ENCODE results near the gene BAIAP3. TPM values are rescaled to one million over a fixed set of nuclear protein-coding genes. Genes with fewer than 3 reads are reported as not detected.

The BAIAP3 gene
- total RNA-seq, 4 donors from 2014 or later = 17.9 to 160 (median 29.0) TPM

DNA sequence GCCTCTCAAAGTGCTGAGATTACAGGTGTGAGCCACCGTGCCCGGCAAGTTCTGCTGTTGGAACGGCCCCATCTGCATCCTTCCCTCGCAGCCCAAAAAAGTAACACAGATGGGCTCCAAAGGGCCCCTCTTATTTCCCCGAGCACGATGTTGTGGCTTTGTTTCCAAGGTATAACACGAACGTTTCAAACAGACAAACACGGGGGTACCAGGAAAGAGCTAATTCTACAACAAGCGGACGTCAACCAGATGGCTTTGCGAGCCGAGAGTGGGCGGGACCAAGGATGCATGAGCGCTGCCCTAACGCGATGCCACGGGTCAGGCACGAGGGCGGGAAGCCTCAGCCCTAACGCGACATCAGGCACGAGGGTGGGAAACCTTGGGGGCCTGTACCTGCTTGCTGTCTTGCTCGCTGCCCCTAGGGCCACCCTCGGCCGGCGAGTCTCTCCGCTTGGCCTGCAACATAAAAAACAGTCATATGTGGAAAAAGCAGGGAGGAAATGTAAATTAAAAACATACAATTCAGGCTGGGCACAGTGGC is 56.9 kb downstream of the BAIAP3 start:
- Histone ChIP-seq H3K4me1 (no peaks in the 10 kb centered on the region), H3K27me3 (no peaks in the 10 kb centered on the region), H3K27ac (no peak overlapping the region), H3K36me3 (peaks cover 0 to 69% (median 3%) of the 10 kb centered on the region in 3 donors), H3K4me3 (no peak overlapping the region), H3K9me3 (no peaks in the 10 kb centered on the region)
- DNase-seq = no peak
- TF ChIP-seq CTCF (IDR thresholded peaks at IDR 0.05) (no peak), POLR2A (IDR thresholded peaks at IDR 0.05) (no peak)

DNA sequence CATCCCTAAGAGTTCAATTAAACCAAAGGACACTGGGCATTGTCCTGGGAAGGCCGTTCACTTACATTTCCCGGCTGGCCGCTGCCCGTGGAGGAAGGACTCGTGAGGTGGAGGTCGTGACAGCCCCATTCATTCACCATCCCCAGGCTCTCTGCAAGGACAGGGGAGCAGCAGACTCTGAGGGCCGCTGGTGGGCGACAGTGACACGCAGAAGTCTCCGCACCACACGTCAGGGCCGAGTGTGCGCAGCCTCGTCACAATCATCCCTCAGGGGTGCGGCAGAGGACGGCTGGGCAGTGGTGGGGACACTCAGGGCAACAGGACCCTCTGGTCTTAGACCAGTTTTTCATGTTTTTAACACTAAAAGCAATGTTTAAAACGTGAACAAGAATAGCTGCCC is 59.4 kb downstream of the BAIAP3 start:
- Histone ChIP-seq H3K27ac (no peak overlapping the region), H3K4me1 (no peaks in the 10 kb centered on the region), H3K27me3 (no peaks in the 10 kb centered on the region), H3K9me3 (no peaks in the 10 kb centered on the region), H3K36me3 (peaks cover 0 to 86% (median 3%) of the 10 kb centered on the region in 3 donors), H3K4me3 (no peak overlapping the region)
- no peak for DNase-seq
- TF ChIP-seq CTCF (IDR thresholded peaks at IDR 0.05) = no peak
- no peak for TF ChIP-seq POLR2A (IDR thresholded peaks at IDR 0.05)

GRCh38 chr16:1393613-1394176 is 60.2 kb downstream of the BAIAP3 start:
- TF ChIP-seq CTCF (IDR thresholded peaks at IDR 0.05) (no peak), POLR2A (IDR thresholded peaks at IDR 0.05) (no peak)
- peaks cover 0 to 86% (median 3%) of the 10 kb centered on the region in 3 donors for H3K36me3 ChIP-seq

GRCh38 chr16:1394367-1394951 is 61.0 kb downstream of the BAIAP3 start:
- no peak for TF ChIP-seq CTCF (IDR thresholded peaks at IDR 0.05)
- TF ChIP-seq POLR2A (IDR thresholded peaks at IDR 0.05) = no peak
- Histone ChIP-seq H3K36me3 (peaks cover 0 to 86% (median 3%) of the 10 kb centered on the region in 3 donors), H3K4me3 (no peak overlapping the region), H3K27ac (no peak overlapping the region), H3K4me1 (no peaks in the 10 kb centered on the region), H3K27me3 (no peaks in the 10 kb centered on the region), H3K9me3 (no peaks in the 10 kb centered on the region)
- no peak for DNase-seq

More at GRCh38 chr16:1393613-1394176, 60.2 kb downstream of the BAIAP3 start:
- DNase-seq = no peak
- H3K4me3 ChIP-seq = no peak overlapping the region
- H3K27me3 ChIP-seq = no peaks in the 10 kb centered on the region
- H3K9me3 ChIP-seq = no peaks in the 10 kb centered on the region
- H3K27ac ChIP-seq = no peak overlapping the region
- H3K4me1 ChIP-seq = no peaks in the 10 kb centered on the region

- H3K9me3 ChIP-seq = no peaks in the 10 kb centered on the region
- H3K27me3 ChIP-seq = no peaks in the 10 kb centered on the region
- no peak overlapping the region for H3K27ac ChIP-seq
- peaks cover 0 to 82% (median 3%) of the 10 kb centered on the region in 3 donors for H3K36me3 ChIP-seq
- DNase-seq = no peak
- no peak overlapping the region for H3K4me3 ChIP-seq
- no peak for TF ChIP-seq CTCF (IDR thresholded peaks at IDR 0.05)
- H3K4me1 ChIP-seq = no peaks in the 10 kb centered on the region
Observed at GRCh38 chr16:1395444-1396031, 62.1 kb downstream of the BAIAP3 start.

Data from Peyer's patch (tissue), 4 donors.